CD4-positive, alpha-beta T cell treated with Interleukin-4 for 4 hours (primary cell): ENCODE measurements around the gene TASOR2.
A peak's percentile ranks its signal among the peaks of the same experiment; 100 is the strongest.

Experiments
- DNase-seq: peaks from one replicate; pipeline ENCODE4 v3.0.0-alpha.2; 2020

Gene TASOR2

DNA sequence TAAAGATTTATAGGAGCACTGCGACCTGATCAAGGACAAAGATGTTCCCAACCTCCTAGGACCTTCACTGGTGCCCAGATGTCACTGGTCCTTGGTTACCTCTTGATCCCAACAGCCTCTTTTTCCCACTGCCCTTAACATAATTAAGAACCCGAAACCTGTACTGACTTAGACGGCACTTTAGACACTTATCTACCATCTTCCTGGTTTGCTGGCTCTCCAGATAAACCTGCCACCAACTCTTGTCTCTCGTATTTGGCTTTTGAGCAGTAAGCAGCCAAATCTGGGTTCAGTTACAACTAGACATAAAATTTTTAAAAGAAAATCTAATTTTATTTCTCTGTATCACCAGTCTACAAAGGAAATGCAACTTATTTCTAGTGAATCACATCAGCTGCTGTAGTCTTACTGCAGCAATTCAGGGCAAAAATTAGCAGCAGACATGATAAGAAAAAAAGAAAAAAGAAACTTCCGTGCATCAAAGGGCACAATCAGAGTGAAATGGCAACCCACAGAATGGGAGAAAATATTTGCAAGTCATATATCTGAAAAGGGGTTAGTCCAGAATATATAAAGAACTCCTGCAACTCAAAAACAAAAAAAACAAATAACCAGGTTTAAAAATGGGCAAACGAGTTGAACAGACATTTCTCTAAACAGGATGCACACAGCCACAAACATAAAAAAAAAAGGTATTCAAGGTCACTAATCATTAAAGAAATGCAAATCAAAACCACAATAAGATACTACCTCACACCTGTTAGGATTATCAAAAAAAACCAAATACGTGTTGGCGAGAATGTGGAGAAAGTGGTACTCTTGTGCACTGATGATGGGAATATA, 27.7 kb upstream of the TASOR2 start:
- DNase-seq, result peak; percentile 13

DNA sequence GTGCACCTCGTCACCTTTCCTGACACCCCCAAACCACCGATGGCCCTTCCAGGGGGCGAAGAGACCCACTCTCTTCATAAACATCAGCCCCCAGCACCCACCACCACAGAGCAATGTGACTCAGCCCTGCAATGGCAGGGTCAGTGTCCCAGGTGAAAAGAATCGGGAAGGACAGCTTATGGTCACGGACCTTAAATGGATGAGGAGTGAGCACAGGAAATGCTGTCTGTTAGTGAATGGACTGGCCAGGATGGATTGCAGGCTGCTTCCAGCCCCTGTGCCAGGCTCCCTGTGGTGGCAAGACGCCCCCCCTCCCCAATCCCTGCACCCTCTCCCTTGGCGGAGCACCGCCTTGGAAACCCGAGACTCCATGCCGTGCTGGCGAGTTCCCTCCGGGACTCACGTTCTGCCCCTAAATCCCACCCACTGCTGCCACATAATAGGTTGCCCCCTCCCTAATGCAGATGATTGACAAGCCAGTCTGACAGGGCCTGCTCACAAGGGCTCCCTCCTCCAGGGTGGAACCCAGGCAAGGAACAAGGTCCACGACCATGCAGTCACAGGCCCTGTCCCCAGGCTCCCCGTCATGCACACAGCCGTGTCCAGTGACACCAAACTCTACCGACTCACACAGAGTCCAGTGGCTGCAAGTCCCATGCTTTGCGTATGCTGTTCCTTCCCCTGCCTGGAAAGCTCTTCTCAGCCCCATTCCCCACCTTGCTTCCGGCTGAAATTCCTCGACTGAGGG, 25.6 kb upstream of the TASOR2 start:
- no peak for DNase-seq

DNA sequence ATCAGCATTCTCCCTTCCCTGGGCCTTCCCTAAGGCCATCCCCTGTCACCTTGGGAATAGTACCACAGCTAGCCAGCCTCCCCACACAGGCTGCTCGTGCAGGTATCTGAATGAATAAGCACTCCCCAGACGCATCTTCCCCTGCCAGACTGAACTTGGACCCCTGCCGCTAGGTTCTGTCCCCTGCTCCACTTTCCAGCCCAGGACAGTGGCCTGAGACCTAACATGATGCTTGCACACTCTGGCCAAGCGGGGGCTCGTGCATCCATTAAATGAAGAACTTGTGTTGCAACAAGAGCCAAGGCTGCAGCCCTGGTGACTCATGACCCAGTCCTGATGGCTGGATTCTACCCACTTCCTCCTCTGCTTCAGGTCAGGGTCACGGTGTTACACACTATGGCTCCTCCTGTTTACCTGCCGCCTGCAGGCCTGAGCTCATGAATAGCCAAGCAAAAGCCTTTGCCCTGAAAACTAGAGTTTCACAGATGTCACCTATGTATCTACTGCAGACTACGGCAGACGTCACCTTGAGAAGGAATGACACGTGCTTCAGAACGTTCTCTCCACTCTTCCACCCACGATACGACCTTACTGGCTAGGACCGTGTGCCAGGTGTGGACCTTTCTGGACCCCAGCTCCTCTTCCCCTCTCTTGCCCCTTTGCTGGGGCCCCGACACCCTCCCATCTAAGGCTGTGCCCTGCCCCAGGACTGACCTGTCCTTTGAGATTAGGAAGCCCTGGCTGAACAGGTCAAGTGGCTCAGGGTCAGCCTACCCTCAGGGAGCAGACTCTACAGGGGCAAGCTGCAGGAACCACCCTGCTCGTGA, 24.7 kb upstream of the TASOR2 start:
- DNase-seq, result peak; percentile 30

DNA sequence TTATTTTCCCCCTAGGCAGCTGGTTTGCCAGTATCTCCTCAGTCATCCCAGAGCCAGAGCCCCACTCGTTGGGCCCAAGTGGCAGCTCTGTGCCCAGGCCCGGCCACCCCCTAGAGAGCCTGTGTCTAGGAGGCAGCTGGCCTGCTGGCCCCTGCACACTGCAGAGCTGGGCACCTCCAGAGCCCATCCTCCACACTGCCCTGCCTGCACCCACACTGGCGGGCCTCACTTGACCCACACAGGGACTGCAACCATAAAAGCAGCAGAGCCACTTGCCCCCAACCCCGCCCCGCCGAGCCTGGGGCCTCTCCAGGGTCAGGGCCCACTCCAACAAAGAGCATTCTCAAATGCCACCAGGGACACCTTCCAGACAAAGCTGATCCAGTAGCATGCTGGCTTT, 23.6 kb upstream of the TASOR2 start:
- DNase-seq, result no peak

DNA sequence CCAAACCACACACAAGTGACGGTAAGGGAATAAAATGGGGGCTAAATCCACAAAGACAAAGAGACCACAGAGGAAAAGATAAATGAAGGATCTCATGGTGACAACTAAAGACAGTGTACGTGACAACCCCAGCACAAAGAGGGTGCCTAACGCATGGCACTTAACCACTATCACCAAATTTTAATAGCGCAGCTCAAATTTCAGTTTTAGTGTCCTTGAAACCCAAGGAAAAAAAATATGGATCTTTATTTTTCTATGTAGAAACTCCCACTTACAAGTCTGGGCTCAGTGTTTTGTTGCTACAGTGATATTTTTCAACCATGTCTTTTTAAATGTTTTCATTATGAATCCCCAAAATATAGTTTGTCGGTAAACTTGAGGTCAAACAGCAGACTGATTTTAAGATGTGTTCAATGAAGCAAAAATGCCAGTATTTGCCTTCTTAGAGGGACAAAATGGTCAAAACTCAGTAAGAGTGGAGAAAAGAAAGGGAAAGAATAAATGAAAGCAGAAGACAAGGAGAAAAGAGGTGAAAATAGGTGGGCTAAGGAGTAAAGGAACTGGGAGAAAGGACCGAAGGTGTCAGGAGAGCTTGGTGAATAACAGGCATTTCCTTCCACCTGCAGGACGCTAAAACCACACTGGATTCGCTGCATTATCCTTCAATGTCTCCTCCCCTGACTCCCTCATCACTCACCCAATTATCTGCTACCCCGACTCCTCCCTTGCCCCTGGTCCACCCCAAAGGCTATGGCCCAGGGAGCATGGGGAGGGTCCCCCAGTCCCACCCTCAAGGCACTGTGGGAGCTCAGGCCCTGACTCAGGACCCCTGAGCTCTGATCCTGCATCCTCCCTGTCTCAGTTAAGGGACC, 21.7 kb upstream of the TASOR2 start:
- no peak for DNase-seq

DNA sequence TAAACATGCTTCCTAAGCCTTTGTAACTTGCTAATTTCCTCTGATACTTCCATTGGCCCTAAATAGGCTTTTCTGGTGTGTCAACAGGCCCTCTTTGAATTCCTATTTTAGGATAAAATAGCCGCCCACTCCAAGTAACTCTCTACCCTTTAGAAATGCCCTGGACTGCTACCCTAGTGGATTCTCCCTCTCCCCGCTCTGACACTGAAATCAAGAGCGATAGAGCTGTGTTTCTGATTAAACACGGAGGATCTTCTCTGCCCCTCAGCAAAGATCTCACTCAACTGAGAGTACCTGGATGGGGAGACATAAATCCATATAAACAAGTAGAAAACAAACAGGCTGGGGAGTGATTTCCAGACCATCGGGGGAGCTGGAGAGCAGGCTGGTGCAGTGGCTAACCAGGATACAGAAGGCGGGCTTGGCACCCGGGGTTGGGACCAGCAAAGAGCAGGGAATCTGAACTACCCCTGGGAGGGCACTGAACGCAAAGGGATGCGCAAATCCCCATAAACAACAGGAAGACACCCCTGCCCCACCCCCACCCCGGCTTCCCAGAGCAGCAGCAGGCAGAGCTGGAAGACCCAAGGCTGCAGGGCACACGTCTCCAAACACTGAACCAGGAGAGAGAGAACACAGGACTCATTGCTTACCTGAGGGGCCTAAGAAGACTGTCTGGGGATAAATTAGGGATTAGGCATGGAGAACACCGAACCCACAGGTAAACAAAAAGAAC, 20.8 kb upstream of the TASOR2 start:
- DNase-seq, result no peak

DNA sequence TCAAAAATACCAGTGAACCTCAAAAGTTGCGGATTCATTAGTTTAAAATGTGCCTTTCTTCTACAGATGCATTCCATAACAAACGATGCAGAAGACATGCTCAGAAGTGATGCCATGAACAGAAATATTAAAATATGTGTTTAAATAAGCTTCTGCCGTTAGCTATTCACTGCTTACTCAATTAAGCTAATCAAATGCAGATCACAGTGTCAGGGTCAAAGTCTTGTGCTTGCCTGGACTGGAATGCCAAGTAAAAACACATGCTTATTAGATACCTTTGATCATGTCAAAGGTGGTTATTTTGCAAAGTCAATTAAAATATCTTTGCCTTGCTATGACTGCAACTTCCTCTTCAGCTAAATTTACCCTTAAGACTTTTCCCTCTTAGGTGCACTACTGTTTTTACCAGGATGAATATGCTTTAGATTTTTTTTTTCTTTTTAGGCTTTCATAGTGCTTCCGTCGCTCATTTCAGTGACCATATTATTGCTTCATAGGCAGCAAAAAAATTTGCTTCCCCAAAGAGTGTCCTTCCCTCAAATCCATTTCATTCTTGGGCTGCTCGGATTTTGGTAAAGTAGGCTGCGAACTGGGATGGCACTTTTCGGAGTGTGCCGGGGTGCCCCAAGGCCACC, 19.1 kb upstream of the TASOR2 start:
- no peak for DNase-seq

DNA sequence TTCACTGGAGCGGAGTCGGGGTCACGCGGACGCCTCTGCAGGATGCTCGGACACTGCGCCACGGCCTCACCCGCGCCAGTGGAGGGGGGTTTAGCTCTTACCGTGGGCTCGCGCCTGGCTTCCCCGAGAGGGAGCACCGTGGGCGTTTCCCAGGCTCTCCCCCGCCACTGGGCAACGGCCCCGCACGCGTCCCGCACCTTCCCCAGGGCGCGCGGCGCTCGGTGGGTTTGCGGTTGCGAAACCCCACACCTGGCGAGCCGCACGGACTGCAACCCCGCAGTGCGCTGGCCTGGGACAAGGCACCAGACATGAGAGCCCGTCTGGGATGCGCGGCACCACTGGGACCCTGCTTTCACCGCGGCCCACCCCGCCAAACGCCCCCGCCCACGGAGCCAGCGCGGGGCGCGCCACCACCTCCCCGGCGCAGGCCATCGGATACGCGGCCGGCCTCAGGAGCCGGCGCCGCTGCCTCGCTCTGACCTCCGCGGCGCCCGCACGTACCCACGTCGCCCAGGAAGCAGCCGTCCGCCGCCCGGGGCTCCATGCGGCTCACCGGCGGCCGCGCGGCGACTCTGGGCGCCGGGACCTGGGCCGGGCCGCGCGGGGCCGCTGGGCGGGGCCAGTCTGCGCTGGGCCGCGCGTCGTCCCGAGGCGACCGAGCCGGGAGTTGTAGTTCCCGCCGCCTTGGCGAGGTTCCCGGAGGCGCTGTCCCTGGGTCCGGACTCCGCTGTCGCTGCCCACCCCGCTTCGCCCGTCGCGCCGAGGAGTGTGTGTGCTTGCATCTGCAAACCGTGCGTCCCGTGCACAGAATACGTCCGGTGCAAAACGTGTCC, 18.4 kb upstream of the TASOR2 start, which contains the start of gene ASB13:
Gene ASB13 (minus strand): TSS at position 588 of the 833 bp plus-strand sequence. CDS start 44 bp downstream, at position 544.
- DNase-seq, result peak; percentile 17

DNA sequence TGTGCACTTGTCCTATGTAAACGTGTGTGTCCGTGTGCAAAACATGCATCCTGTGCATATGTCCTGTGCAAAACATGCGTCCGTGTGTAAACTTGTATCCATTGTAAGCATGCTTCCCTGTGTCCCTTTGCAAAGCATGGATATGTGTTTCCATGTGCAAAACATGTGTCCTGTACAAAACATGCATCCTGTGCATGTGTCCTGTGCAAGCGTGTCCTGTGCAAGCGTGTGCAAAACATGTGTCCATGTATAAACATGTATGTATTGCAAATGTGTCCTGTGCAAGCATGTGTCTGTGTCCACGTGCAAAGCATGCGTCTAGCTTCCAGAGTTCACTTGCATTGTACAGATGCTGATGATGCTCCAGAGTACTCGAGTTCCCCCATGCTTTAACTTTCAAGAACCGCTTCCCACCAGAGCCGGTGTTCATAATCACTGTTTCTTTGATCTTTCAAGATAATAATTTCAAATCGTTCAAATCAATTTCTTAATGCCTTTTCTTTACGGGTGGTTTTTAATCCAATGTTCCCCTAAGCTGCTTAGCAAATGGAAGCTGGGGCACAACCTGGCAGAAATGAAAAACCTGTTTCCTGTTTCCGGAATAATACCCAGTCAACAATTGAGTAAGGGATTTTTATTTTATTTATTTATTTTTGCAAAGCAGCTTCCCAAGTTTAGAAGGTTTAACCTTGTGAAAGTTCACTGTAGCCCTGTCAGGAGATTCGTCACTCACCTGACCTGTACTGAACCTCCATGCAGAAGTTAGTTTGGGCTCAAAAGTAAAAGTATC, 17.6 kb upstream of the TASOR2 start:
- no peak for DNase-seq

DNA sequence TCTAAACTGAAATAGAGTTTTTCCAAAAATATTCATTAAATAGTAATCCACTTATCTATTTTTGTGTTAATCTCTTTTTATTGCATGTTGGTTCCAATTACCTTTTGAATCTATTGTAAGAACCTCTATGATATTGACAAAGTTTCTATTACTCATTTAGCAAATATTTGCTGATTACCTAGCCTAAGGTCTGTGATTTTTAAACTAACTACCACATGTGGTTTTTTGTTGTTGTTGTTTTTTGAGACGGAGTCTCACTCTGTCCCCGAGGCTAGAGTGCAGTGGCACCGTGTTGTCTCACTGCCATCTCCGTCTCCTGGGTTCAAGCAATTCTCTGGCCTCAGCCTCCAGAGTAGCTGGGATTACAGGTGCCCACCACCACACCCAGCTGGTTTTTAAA, 16.2 kb upstream of the TASOR2 start:
- DNase-seq, result no peak

DNA sequence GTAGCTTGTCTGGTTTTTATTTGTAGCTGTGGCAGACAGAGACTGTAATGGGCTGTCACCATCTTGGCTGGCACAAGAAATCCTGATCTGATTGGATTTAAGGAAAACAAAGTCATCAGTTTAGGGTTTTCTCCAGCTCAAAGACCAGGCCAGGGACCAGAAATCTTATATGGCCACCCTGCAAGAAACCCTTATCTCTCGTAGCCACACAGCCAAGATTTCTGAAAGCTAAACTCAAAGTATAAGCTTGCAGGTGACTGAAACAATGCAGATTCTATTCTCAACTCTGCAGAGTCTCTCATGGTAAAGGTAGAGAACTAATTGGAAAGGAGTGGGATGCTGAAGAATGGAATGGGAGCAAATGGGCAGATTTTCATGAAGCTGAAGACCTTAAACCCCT, 15.0 kb upstream of the TASOR2 start:
- DNase-seq, result no peak

DNA sequence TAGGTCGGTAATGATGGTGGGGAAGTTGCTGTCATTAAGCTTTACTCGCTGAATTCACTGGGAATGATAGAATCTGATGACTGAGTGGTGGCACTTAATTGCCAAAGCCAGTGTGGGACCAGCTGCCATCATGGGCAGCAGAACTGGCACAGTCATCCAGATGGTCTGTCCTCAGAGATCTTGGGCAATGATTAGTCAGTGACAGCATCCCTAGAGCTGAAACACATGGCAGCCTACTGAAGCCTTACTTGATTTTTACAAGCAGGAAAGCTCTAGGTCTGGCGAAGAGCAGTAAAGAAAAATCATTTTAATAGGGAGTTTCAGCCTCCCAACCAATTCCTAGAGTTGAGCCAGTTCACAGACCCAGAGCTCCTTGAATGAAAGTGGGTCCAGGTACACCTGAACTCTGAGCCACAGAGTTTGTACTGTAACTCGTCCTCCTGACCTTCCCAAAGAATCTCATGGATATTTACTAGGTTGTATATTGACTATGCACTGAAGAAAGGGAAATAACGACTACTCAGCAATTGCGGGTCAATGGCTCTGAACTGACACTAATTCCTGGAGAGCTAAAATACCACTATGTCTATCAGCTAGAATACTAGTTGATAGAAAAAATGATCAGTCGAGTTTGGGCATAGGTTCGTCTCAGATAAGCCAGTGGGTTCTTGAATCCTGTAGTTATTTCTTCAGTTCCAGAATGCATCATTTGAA, 13.8 kb upstream of the TASOR2 start:
- DNase-seq, result no peak

DNA sequence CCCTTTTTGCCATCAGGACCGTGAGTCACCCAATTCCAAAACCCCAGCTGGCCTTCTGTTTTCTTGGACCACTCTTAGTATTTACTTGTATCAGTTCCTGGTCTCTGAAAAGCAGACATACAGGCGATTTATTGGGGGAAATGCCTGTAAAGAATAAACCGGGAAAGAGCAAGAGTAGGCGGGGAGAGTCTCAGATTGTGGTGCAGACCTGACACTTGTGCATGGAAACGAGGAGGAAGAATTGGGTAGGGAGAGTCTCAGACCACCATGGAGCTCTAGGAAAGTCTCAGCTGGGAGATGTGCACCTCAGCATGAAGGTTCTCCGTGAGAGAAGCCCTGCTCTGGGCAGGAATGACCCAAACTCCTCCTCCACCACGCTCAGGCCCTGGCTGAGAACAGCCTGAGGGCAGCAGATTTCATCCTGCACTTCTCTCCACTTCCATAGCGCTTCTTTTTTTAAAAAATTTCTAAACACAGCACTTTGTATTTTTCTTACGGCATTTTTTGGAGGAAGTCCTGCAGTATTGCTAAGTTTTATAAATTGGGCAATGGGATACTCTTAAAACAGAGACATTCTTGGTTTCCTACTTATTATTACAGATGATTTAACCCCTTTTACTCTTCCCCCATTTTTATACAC, 6.1 kb upstream of the TASOR2 start:
- no peak for DNase-seq

DNA sequence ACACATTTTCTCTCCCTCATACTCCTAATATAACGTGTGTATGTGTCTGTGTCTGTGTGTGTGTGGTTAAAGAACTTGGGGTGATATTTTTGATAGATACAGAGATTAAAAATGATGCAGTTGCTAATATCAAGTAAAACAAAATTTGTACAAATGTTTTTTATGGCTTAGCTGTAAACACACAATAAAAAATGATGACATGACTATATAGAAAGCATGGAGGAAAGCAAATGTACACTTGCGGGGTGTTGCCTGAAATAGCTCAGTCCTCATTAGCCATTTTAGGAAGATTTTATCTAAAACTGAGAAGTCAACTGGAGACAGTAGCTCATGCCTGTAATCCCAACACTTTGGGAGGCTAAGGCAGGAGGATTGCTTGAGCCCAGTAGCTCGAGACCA, 5.6 kb upstream of the TASOR2 start:
- no peak for DNase-seq

DNA sequence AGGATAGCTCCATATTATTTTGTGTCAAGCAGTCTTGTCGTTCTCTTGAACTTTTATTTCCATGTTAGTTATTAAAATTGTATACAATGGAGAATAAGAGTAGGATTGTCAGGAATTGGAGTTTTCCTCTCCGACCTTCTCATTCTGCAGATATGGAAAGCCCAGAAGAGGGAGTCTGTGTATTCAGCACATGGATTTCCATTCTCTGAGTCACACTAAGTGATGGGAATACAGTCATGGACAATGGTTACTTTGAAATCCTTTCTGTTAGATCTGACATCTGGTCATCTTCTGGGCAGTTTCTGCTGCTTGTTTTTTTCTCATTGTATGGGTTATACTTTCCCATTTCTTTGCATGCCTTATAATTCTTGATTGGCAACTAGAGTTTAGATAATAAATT, 5.0 kb upstream of the TASOR2 start:
- DNase-seq, result no peak

DNA sequence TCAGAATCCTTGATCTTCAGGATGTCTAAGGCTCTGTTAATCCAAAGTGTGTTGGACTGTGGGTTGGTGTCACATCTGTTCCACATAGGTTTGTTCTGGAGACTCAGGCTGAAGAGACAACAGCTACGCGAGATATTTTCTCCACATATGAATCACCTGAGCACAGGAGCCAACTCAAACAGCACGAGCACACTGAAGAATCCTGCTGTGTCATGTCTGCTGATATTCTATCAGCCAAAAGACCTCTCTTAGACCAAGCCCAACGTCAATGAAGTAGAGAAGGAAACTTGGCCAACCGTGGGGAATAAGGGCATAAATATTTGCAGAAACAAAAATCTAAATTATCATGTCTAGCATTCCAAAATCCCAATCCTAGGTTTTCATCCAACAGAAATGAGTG, 2.7 kb upstream of the TASOR2 start:
- DNase-seq, result no peak

DNA sequence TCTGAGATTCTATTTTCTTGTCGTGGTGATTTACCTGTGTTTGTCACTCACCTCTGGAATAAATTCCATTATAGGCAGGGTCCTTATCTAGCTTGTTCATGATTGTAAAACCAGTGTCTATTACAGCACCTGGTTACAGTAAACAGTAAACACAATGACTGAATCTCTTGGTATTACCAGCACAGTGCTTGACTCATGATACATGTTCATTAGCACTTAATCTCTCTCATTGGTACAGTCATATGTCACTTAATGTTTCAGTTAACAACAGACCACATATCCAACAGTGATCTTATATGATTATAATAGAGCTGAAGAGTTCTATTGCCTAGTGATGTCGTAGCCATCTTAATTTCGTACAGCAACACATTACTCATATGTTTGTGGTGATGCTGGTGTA, 1.6 kb upstream of the TASOR2 start:
- DNase-seq, result no peak
